HCEC 1CT (cell line): Measurements from ENCODE around the gene PFDN1.
"Not testable (repeated sequence)": the region's sequence is repeated elsewhere in the genome, so short reads cannot be mapped to it uniquely, and the experiment has no call there.

ENCODE experiments used
- DNase-seq: peaks from one replicate; pipeline ENCODE4 v3.0.0-alpha.2; 2017

The PFDN1 gene

GRCh38 chr5:140202610-140203009, 100.3 kb downstream of the PFDN1 start:
- DNase-seq: no peak

DNA sequence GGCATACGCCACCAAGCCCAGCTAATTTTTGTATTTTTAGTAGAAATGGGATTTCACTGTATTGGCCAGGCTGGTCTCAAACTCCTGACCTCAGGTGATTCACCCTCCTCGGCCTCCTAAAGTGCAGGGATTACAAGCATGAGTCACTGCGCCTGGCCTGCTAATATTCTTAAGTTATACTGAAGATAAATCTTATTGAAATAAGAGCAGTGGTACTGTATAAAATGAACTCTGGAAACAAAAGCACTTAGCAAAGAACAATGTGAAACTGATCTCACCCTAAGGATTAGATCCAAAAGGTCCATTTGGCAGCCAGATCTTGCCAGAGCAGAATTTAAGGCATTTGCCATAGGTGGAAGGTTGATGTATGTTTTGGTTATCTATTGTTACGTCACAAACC, 100.8 kb downstream of the PFDN1 start:
- DNase-seq: peak; percentile 29

- not testable (repeated sequence) for DNase-seq
These were observed 104.0 kb downstream of the PFDN1 start for GRCh38 chr5:140198915-140199314.

DNA sequence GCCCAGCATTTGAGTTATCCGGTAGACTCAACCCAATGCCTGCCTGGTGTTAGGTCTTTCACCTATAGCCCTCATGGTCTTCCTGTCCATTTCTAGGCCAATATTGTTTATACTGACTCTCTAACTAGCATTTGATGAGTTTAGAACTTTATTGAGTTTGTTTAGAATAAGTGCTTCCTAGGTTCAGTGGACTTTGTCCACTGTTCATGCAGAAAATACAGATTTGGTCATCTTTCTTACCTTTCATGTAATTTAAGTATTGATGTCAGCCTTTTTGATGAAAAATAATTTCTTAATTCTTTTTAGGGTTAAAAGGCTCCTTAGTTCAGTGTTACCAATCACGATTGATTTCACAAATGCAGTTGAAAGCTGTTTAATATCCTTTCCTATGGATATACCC, 105.9 kb downstream of the PFDN1 start:
- no peak for DNase-seq

DNA sequence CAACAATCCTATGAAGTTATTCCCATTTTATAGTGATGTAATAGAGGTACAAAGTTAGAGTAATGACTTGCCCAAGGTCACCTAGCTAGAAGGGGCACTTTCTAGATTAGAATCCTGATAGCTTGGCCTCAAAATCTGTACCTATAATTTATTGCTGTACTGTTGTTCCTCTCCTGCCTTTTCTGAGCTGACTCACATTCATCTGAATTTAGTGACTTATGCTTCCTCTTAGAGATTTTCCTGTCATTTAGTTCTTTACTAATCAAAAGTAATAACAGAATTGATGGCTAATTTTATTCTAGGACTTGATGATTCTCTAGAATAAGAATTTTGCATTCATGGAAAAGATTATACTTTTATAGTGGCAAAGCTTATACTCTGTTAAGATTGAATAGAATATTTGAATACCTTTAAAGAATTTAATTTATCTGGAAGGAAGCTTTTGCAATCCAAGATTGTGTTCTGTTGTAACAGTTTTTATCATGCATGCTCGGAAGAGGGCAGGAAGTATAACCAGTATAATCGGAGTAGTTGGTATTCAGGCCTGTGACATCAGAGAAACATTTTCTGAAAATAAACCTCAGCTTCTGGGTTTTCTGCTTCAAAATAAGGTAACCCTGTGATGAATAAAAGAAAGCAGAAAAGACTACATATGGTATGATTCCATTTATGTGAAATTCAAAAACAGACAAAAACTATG, 106.6 kb downstream of the PFDN1 start:
- no peak for DNase-seq
